C4-2B (cell line): ENCODE results near the gene SGMS1.

Experiments
- H3K27ac ChIP-seq: fragments of 450-650 bp; 2 replicates; pipeline ENCODE4 v1.5.1; 2017
- CTCF ChIP-seq: fragments of 450-650 bp; conservative IDR thresholded peaks from 2 replicates; pipeline ENCODE4 v1.5.1; 2017; ENCODE audit warnings: mild to moderate bottlenecking
- ZFX ChIP-seq: fragments of 450-650 bp; IDR thresholded peaks from 2 replicates; pipeline ENCODE4 v1.6.1; 2017

Gene SGMS1

GRCh38 chr10:50640238-50640637 lies 16.5 kb upstream of the SGMS1 start:
- no peak for TF ChIP-seq ZFX
- TF ChIP-seq CTCF, result no peak
- no peak overlapping the region for H3K27ac ChIP-seq

GRCh38 chr10:50636618-50637579 lies 13.1 kb upstream of the SGMS1 start:
- TF ChIP-seq CTCF, result no peak
- no peak for TF ChIP-seq ZFX
- no peak overlapping the region for H3K27ac ChIP-seq

- no peak overlapping the region for H3K27ac ChIP-seq
- no peak for TF ChIP-seq ZFX
- no peak for TF ChIP-seq CTCF
These were observed 11.5 kb upstream of the SGMS1 start for GRCh38 chr10:50635286-50635685.

GRCh38 chr10:50634479-50634878 lies 10.7 kb upstream of the SGMS1 start:
- H3K27ac ChIP-seq, result no peak overlapping the region
- TF ChIP-seq ZFX (no peak), CTCF (no peak)

- no peak for TF ChIP-seq CTCF
- TF ChIP-seq ZFX, result no peak
- no peak overlapping the region for H3K27ac ChIP-seq
These were observed 7.3 kb upstream of the SGMS1 start for GRCh38 chr10:50631052-50631451.

- H3K27ac ChIP-seq, result no peak overlapping the region
- TF ChIP-seq CTCF, result no peak
These were observed 5.9 kb upstream of the SGMS1 start for GRCh38 chr10:50629495-50630122.

- TF ChIP-seq ZFX, result no peak
- no peak overlapping the region for H3K27ac ChIP-seq
These were observed 4.1 kb upstream of the SGMS1 start for GRCh38 chr10:50627896-50628295.

- no peak overlapping the region for H3K27ac ChIP-seq
These were observed 3.7 kb upstream of the SGMS1 start for GRCh38 chr10:50627443-50627842.

More at GRCh38 chr10:50627443-50627842, 3.7 kb upstream of the SGMS1 start:
- no peak for TF ChIP-seq ZFX
- TF ChIP-seq CTCF, result no peak
